Retinal pigment epithelial cell (primary cell): Measurements from ENCODE around the gene UNC80.
A peak's percentile ranks its signal among the peaks of the same experiment; 100 is the strongest.

Experiments used
- DNase-seq: peaks from one replicate; pipeline ENCODE4 v3.0.0-alpha.2; 2010; ENCODE audit warnings: low read depth
- H3K4me3 ChIP-seq: 2 replicates; pipeline ENCODE4 v1.5.1; 2011; ENCODE audit warnings: mild to moderate bottlenecking, low read length, control low read depth, moderate library complexity
- CTCF ChIP-seq: conservative IDR thresholded peaks from 2 replicates; pipeline ENCODE4 v1.5.1; 2011; ENCODE audit warnings: low read depth, low read length, control low read depth, inconsistent platforms

Gene UNC80

GRCh38 chr2:209761566-209761965, 10.1 kb upstream of the UNC80 start:
- DNase-seq, result no peak

GRCh38 chr2:209762563-209762962, 9.1 kb upstream of the UNC80 start:
- DNase-seq, result peak; percentile 78
- no peak for TF ChIP-seq CTCF
- no peak overlapping the region for H3K4me3 ChIP-seq

More at GRCh38 chr2:209761566-209761965, 10.1 kb upstream of the UNC80 start:
- no peak for TF ChIP-seq CTCF
- H3K4me3 ChIP-seq, result no peak overlapping the region

GRCh38 chr2:209763106-209763505, 8.5 kb upstream of the UNC80 start:
- H3K4me3 ChIP-seq, result no peak overlapping the region
- TF ChIP-seq CTCF, result no peak
- no peak for DNase-seq

- no peak overlapping the region for H3K4me3 ChIP-seq
- DNase-seq, result no peak
- no peak for TF ChIP-seq CTCF
These were observed 5.0 kb upstream of the UNC80 start for GRCh38 chr2:209766613-209767012.

GRCh38 chr2:209767316-209767715, 4.3 kb upstream of the UNC80 start:
- no peak for TF ChIP-seq CTCF
- no peak for DNase-seq
- no peak overlapping the region for H3K4me3 ChIP-seq

GRCh38 chr2:209768557-209768956, 3.1 kb upstream of the UNC80 start:
- H3K4me3 ChIP-seq, result no peak overlapping the region
- DNase-seq, result no peak
- no peak for TF ChIP-seq CTCF

- peak overlapping the region; percentile 65 for H3K4me3 ChIP-seq
- TF ChIP-seq CTCF, result peak; percentile 3
- no peak for DNase-seq
These were observed 656 bp downstream of the UNC80 start for GRCh38 chr2:209772290-209772685.
